ENCODE measurements around the gene DCTD. TPM values are rescaled to one million over a fixed set of nuclear protein-coding genes. Genes with fewer than 3 reads are reported as not detected.

Gene DCTD
- total and polyA plus RNA-seq, 2 experiments from 2014 or later, result 39.3 to 40.3 TPM

DNA sequence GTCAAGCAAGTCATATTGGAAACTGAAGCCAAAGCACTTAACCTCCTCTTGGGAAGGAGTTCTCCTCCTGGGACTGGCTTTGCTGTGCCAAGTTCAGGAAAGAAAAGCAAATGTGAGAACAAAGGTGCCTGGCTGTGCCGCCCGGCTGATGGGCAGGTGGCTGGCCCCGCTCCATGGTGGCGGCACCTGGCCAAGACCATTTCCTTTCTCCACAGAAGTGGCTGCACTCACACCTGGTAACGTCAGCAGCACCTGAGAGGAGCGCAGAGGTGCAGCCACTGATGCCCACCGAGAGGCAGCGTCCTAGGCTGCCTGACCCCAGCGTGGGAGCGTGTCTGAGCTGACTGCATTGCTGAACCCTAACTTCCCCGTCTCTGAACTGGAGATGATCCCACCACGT is 54.3 kb downstream of the DCTD start (continued):
- TF ChIP-seq, protein P1, sequence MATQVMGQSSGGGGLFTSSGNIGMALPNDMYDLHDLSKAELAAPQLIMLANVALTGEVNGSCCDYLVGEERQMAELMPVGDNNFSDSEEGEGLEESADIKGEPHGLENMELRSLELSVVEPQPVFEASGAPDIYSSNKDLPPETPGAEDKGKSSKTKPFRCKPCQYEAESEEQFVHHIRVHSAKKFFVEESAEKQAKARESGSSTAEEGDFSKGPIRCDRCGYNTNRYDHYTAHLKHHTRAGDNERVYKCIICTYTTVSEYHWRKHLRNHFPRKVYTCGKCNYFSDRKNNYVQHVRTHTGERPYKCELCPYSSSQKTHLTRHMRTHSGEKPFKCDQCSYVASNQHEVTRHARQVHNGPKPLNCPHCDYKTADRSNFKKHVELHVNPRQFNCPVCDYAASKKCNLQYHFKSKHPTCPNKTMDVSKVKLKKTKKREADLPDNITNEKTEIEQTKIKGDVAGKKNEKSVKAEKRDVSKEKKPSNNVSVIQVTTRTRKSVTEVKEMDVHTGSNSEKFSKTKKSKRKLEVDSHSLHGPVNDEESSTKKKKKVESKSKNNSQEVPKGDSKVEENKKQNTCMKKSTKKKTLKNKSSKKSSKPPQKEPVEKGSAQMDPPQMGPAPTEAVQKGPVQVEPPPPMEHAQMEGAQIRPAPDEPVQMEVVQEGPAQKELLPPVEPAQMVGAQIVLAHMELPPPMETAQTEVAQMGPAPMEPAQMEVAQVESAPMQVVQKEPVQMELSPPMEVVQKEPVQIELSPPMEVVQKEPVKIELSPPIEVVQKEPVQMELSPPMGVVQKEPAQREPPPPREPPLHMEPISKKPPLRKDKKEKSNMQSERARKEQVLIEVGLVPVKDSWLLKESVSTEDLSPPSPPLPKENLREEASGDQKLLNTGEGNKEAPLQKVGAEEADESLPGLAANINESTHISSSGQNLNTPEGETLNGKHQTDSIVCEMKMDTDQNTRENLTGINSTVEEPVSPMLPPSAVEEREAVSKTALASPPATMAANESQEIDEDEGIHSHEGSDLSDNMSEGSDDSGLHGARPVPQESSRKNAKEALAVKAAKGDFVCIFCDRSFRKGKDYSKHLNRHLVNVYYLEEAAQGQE (IDR thresholded peaks at IDR 0.05; ENCODE audit: unreplicated experiment), result no peak
- TF ChIP-seq EZH2phosphoT487 (IDR thresholded peaks at IDR 0.05; ENCODE audit: unreplicated experiment) (no peak), CREB1 (CRISPR knock-in tag; IDR thresholded peaks at IDR 0.05; ENCODE audit: low read depth) (no peak)

DNA sequence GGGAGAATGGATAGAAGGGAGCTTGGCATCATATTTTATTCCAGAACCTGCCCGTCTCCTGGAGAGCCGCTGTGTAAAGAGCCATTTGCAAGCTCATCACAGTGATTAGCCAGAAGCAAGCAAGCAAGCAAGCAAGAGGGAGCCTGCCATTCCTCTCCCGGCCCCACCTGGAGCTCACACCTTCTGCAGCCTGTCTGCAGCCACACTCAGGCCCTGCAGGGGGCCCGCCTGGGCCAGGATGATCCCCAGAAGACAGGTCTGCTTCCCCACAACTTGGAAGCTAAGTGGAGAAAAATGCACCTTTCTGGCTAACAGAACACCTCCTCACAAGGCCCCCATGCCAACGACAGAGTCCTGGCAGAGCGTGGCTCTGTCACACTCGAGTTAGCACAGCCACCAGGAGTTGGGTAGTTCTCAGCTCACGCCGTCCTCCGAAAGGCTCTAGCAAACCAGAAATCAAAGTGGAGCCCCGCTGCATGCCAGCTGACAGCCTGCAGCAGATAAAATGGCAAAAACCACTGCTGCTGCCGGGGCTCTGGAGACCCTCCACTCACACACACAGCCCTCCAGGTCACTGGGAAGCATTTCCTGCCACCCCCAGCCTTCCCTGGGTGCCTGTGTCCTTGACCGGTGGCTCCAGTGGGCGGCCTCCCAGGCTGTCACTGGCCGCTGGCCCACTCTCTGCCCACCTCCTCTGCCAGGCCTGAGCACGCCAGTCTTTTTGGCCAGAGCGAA is 54.9 kb downstream of the DCTD start:
- Histone ChIP-seq H3K4me3 (no peak overlapping the region), H3K36me3 (ENCODE audit: insufficient read depth) (no peaks in the 10 kb centered on the region), H3K9me2 (ENCODE audit: insufficient read depth) (peaks cover 4% of the 10 kb centered on the region; the same call in 1 of the 2 replicates), H3K27ac (ENCODE audit: low read depth) (no peak overlapping the region), H3F3A (replicated peaks; ENCODE audit: low read depth) (no peaks in the 10 kb centered on the region), H4K20me1 (replicated peaks; ENCODE audit: insufficient read depth) (no peaks in the 10 kb centered on the region), H3K4me1 (ENCODE audit: insufficient read depth) (peaks cover 23% of the 10 kb centered on the region; the same call in 1 of the 2 replicates), H3K4me2 (no peak overlapping the region), H3K79me2 (replicated peaks; ENCODE audit: insufficient read depth) (no peaks in the 10 kb centered on the region), H3K27me3 (ENCODE audit: insufficient read depth) (no peaks in the 10 kb centered on the region), H2AFZ (0 out of 2 replicates have a peak overlapping the region, but pooled peaks have one; percentile 47)
- no peak for TF ChIP-seq ZNF114 (CRISPR knock-in tag; IDR thresholded peaks at IDR 0.05)
- TF ChIP-seq, protein P2, sequence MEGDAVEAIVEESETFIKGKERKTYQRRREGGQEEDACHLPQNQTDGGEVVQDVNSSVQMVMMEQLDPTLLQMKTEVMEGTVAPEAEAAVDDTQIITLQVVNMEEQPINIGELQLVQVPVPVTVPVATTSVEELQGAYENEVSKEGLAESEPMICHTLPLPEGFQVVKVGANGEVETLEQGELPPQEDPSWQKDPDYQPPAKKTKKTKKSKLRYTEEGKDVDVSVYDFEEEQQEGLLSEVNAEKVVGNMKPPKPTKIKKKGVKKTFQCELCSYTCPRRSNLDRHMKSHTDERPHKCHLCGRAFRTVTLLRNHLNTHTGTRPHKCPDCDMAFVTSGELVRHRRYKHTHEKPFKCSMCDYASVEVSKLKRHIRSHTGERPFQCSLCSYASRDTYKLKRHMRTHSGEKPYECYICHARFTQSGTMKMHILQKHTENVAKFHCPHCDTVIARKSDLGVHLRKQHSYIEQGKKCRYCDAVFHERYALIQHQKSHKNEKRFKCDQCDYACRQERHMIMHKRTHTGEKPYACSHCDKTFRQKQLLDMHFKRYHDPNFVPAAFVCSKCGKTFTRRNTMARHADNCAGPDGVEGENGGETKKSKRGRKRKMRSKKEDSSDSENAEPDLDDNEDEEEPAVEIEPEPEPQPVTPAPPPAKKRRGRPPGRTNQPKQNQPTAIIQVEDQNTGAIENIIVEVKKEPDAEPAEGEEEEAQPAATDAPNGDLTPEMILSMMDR (conservative IDR thresholded peaks at IDR 0.05; ENCODE audit: low read depth in 2 of 2), result peak; percentile 18 to 36
- no peaks in the 10 kb centered on the region for H3K9me3 Mint-ChIP-seq
- DNase-seq (ENCODE audit: low spot score) (peak; percentile 54), ATAC-seq (peak; percentile 80)
- no peak overlapping the region for H3K27ac Mint-ChIP-seq
- H3K27me3 Mint-ChIP-seq (ENCODE audit: insufficient read depth, low read depth, poor library complexity), result peaks cover 16% of the 10 kb centered on the region
- H3K36me3 Mint-ChIP-seq (ENCODE audit: low read depth), result no peaks in the 10 kb centered on the region
- H3K4me1 Mint-ChIP-seq, result peaks cover 37% of the 10 kb centered on the region
- H3K4me3 Mint-ChIP-seq, result no peak overlapping the region

DNA sequence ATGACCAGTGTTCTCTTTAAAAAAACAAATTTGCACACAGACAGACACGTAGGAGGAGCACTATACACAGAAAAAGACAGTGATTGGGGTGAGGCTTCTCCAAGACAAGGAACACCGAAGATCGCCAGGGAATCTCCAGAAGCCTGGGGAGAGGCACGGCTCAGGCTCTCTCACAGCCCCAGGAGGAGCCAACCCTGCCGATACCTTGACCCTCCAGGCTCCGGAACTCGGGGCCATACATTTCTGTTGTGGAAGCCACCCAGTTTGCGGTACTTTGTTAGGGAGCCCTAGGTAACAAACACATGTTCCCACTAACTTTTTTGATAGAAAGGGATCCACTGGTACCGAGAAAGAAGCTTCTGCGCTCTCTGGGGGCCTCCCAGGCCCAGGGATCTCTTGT is 55.8 kb downstream of the DCTD start:
- Histone ChIP-seq H2AFZ (no peak overlapping the region), H3K4me2 (no peak overlapping the region), H3F3A (replicated peaks; ENCODE audit: low read depth) (no peaks in the 10 kb centered on the region), H4K20me1 (replicated peaks; ENCODE audit: insufficient read depth) (no peaks in the 10 kb centered on the region), H3K4me1 (ENCODE audit: insufficient read depth) (peaks cover 19% of the 10 kb centered on the region; the same call in 1 of the 2 replicates), H3K79me2 (replicated peaks; ENCODE audit: insufficient read depth) (no peaks in the 10 kb centered on the region), H3K9me2 (ENCODE audit: insufficient read depth) (peaks cover 4% of the 10 kb centered on the region; the same call in 1 of the 2 replicates), H3K4me3 (no peak overlapping the region), H3K27ac (ENCODE audit: low read depth) (no peak overlapping the region), H3K27me3 (ENCODE audit: insufficient read depth) (no peaks in the 10 kb centered on the region), H3K36me3 (ENCODE audit: insufficient read depth) (no peaks in the 10 kb centered on the region)
- no peak for DNase-seq (ENCODE audit: low spot score)
- no peaks in the 10 kb centered on the region for H3K36me3 Mint-ChIP-seq (ENCODE audit: low read depth)
- peaks cover 27% of the 10 kb centered on the region for H3K4me1 Mint-ChIP-seq
- no peak for ATAC-seq
- H3K4me3 Mint-ChIP-seq, result no peak overlapping the region
- H3K27me3 Mint-ChIP-seq (ENCODE audit: insufficient read depth, low read depth, poor library complexity), result peaks cover 19% of the 10 kb centered on the region
- H3K9me3 Mint-ChIP-seq, result no peaks in the 10 kb centered on the region
- no peak overlapping the region for H3K27ac Mint-ChIP-seq
- TF ChIP-seq ZNF114 (CRISPR knock-in tag; IDR thresholded peaks at IDR 0.05), result no peak
- TF ChIP-seq NANOG (IDR thresholded peaks at IDR 0.05; ENCODE audit: borderline replicate concordance), result no peak
- TF ChIP-seq, protein P3, sequence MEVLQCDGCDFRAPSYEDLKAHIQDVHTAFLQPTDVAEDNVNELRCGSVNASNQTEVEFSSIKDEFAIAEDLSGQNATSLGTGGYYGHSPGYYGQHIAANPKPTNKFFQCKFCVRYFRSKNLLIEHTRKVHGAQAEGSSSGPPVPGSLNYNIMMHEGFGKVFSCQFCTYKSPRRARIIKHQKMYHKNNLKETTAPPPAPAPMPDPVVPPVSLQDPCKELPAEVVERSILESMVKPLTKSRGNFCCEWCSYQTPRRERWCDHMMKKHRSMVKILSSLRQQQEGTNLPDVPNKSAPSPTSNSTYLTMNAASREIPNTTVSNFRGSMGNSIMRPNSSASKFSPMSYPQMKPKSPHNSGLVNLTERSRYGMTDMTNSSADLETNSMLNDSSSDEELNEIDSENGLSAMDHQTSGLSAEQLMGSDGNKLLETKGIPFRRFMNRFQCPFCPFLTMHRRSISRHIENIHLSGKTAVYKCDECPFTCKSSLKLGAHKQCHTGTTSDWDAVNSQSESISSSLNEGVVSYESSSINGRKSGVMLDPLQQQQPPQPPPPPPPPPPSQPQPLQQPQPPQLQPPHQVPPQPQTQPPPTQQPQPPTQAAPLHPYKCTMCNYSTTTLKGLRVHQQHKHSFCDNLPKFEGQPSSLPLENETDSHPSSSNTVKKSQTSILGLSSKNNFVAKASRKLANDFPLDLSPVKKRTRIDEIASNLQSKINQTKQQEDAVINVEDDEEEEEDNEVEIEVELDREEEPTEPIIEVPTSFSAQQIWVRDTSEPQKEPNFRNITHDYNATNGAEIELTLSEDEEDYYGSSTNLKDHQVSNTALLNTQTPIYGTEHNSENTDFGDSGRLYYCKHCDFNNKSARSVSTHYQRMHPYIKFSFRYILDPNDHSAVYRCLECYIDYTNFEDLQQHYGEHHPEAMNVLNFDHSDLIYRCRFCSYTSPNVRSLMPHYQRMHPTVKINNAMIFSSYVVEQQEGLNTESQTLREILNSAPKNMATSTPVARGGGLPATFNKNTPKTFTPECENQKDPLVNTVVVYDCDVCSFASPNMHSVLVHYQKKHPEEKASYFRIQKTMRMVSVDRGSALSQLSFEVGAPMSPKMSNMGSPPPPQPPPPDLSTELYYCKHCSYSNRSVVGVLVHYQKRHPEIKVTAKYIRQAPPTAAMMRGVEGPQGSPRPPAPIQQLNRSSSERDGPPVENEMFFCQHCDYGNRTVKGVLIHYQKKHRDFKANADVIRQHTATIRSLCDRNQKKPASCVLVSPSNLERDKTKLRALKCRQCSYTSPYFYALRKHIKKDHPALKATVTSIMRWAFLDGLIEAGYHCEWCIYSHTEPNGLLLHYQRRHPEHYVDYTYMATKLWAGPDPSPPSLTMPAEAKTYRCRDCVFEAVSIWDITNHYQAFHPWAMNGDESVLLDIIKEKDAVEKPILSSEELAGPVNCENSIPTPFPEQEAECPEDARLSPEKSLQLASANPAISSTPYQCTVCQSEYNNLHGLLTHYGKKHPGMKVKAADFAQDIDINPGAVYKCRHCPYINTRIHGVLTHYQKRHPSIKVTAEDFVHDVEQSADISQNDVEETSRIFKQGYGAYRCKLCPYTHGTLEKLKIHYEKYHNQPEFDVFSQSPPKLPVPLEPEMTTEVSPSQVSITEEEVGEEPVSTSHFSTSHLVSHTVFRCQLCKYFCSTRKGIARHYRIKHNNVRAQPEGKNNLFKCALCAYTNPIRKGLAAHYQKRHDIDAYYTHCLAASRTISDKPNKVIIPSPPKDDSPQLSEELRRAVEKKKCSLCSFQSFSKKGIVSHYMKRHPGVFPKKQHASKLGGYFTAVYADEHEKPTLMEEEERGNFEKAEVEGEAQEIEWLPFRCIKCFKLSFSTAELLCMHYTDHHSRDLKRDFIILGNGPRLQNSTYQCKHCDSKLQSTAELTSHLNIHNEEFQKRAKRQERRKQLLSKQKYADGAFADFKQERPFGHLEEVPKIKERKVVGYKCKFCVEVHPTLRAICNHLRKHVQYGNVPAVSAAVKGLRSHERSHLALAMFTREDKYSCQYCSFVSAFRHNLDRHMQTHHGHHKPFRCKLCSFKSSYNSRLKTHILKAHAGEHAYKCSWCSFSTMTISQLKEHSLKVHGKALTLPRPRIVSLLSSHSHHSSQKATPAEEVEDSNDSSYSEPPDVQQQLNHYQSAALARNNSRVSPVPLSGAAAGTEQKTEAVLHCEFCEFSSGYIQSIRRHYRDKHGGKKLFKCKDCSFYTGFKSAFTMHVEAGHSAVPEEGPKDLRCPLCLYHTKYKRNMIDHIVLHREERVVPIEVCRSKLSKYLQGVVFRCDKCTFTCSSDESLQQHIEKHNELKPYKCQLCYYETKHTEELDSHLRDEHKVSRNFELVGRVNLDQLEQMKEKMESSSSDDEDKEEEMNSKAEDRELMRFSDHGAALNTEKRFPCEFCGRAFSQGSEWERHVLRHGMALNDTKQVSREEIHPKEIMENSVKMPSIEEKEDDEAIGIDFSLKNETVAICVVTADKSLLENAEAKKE (CRISPR knock-in tag; IDR thresholded peaks at IDR 0.05), result no peak
